ENCODE data around the gene HDAC6.

The HDAC6 gene

GRCh38 chrX:48769230-48769629 lies 32.6 kb upstream of the HDAC6 start:
- Histone ChIP-seq H4K8ac (ENCODE audit: low read depth, low read length) (no peak overlapping the region), H4K5ac (ENCODE audit: low read length) (no peak overlapping the region), H3K4ac (ENCODE audit: low read depth, low read length) (no peak overlapping the region), H3K9ac (ENCODE audit: low read length) (no peak overlapping the region), H3K4me3 (ENCODE audit: low read length) (no peak overlapping the region), H2AK5ac (ENCODE audit: low read length) (no peak overlapping the region), H3K4me1 (ENCODE audit: control insufficient read depth, low read depth, low read length) (no peaks in the 10 kb centered on the region), H3K23ac (ENCODE audit: low read length) (no peak overlapping the region), H3K79me2 (ENCODE audit: control insufficient read depth, insufficient read depth, low read length) (no peaks in the 10 kb centered on the region), H2BK5ac (ENCODE audit: low read length) (no peak overlapping the region), H3K79me1 (ENCODE audit: low read length) (no peaks in the 10 kb centered on the region), H3K27ac (ENCODE audit: low read depth, low read length) (no peak overlapping the region), H3K27me3 (ENCODE audit: insufficient read depth, low read length, poor library complexity) (no peaks in the 10 kb centered on the region), H2BK120ac (ENCODE audit: low read depth, low read length) (no peak overlapping the region), H3K56ac (ENCODE audit: low read length) (no peak overlapping the region), H2BK15ac (replicated peaks; ENCODE audit: low read depth) (no peak overlapping the region), H3K36me3 (ENCODE audit: control insufficient read depth, insufficient read depth, low read length) (no peaks in the 10 kb centered on the region), H3K4me2 (ENCODE audit: low read length) (no peak overlapping the region), H3K18ac (ENCODE audit: low read length) (no peak overlapping the region)
- no CpG with 5 or more reads among the region's 6 CpGs for WGBS (ENCODE audit: extremely low coverage, insufficient coverage, low lambda C conversion rate)
- DNase-seq: no peak

- no peak overlapping the region for H2BK5ac ChIP-seq (ENCODE audit: low read length)
- H3K79me2 ChIP-seq (ENCODE audit: control insufficient read depth, insufficient read depth, low read length): no peaks in the 10 kb centered on the region
- no peak overlapping the region for H4K5ac ChIP-seq (ENCODE audit: low read length)
- no peaks in the 10 kb centered on the region for H3K36me3 ChIP-seq (ENCODE audit: control insufficient read depth, insufficient read depth, low read length)
- H3K56ac ChIP-seq (ENCODE audit: low read length): no peak overlapping the region
- H2BK15ac ChIP-seq (replicated peaks; ENCODE audit: low read depth): no peak overlapping the region
- no peaks in the 10 kb centered on the region for H3K27me3 ChIP-seq (ENCODE audit: insufficient read depth, low read length, poor library complexity)
- no peak for DNase-seq
- no peak overlapping the region for H3K27ac ChIP-seq (ENCODE audit: low read depth, low read length)
- H3K4me3 ChIP-seq (ENCODE audit: low read length): no peak overlapping the region
- no peak overlapping the region for H2BK120ac ChIP-seq (ENCODE audit: low read depth, low read length)
- H3K4ac ChIP-seq (ENCODE audit: low read depth, low read length): no peak overlapping the region
- H3K23ac ChIP-seq (ENCODE audit: low read length): no peak overlapping the region
- H3K18ac ChIP-seq (ENCODE audit: low read length): no peak overlapping the region
- no peak overlapping the region for H3K9ac ChIP-seq (ENCODE audit: low read length)
- no peak overlapping the region for H2AK5ac ChIP-seq (ENCODE audit: low read length)
- no peak overlapping the region for H3K4me2 ChIP-seq (ENCODE audit: low read length)
- WGBS (ENCODE audit: extremely low coverage, insufficient coverage, low lambda C conversion rate): no CpG with 5 or more reads among the region's 6 CpGs
- H3K4me1 ChIP-seq (ENCODE audit: control insufficient read depth, low read depth, low read length): no peaks in the 10 kb centered on the region
- no peak overlapping the region for H4K8ac ChIP-seq (ENCODE audit: low read depth, low read length)
- no peaks in the 10 kb centered on the region for H3K79me1 ChIP-seq (ENCODE audit: low read length)
Observed at GRCh38 chrX:48770296-48770695, 31.6 kb upstream of the HDAC6 start.

- H3K18ac ChIP-seq (ENCODE audit: low read length): no peak overlapping the region
- no peak overlapping the region for H3K4me3 ChIP-seq (ENCODE audit: low read length)
- H4K8ac ChIP-seq (ENCODE audit: low read depth, low read length): no peak overlapping the region
- H3K4ac ChIP-seq (ENCODE audit: low read depth, low read length): no peak overlapping the region
- no CpG with 5 or more reads among the region's 6 CpGs for WGBS (ENCODE audit: extremely low coverage, insufficient coverage, low lambda C conversion rate)
- H3K79me2 ChIP-seq (ENCODE audit: control insufficient read depth, insufficient read depth, low read length): no peaks in the 10 kb centered on the region
- H3K9ac ChIP-seq (ENCODE audit: low read length): no peak overlapping the region
- no peak overlapping the region for H2BK15ac ChIP-seq (replicated peaks; ENCODE audit: low read depth)
- no peak for DNase-seq
- H2BK120ac ChIP-seq (ENCODE audit: low read depth, low read length): no peak overlapping the region
- no peaks in the 10 kb centered on the region for H3K79me1 ChIP-seq (ENCODE audit: low read length)
- H2BK5ac ChIP-seq (ENCODE audit: low read length): no peak overlapping the region
- no peak overlapping the region for H3K23ac ChIP-seq (ENCODE audit: low read length)
- no peak overlapping the region for H3K56ac ChIP-seq (ENCODE audit: low read length)
- H3K4me1 ChIP-seq (ENCODE audit: control insufficient read depth, low read depth, low read length): no peaks in the 10 kb centered on the region
- no peak overlapping the region for H4K5ac ChIP-seq (ENCODE audit: low read length)
- H3K4me2 ChIP-seq (ENCODE audit: low read length): no peak overlapping the region
- no peak overlapping the region for H2AK5ac ChIP-seq (ENCODE audit: low read length)
- H3K27me3 ChIP-seq (ENCODE audit: insufficient read depth, low read length, poor library complexity): no peaks in the 10 kb centered on the region
- H3K27ac ChIP-seq (ENCODE audit: low read depth, low read length): no peak overlapping the region
- H3K36me3 ChIP-seq (ENCODE audit: control insufficient read depth, insufficient read depth, low read length): no peaks in the 10 kb centered on the region
Observed at GRCh38 chrX:48772602-48773001, 29.3 kb upstream of the HDAC6 start.

- Histone ChIP-seq H3K79me1 (ENCODE audit: low read length) (no peaks in the 10 kb centered on the region), H3K23ac (ENCODE audit: low read length) (no peak overlapping the region), H2AK5ac (ENCODE audit: low read length) (no peak overlapping the region), H3K9ac (ENCODE audit: low read length) (no peak overlapping the region), H3K36me3 (ENCODE audit: control insufficient read depth, insufficient read depth, low read length) (no peaks in the 10 kb centered on the region), H3K4me2 (ENCODE audit: low read length) (no peak overlapping the region), H3K4me3 (ENCODE audit: low read length) (no peak overlapping the region), H3K4me1 (ENCODE audit: control insufficient read depth, low read depth, low read length) (no peaks in the 10 kb centered on the region), H2BK120ac (ENCODE audit: low read depth, low read length) (no peak overlapping the region), H4K8ac (ENCODE audit: low read depth, low read length) (no peak overlapping the region), H3K56ac (ENCODE audit: low read length) (no peak overlapping the region), H3K27ac (ENCODE audit: low read depth, low read length) (no peak overlapping the region), H2BK5ac (ENCODE audit: low read length) (no peak overlapping the region), H3K27me3 (ENCODE audit: insufficient read depth, low read length, poor library complexity) (no peaks in the 10 kb centered on the region), H3K79me2 (ENCODE audit: control insufficient read depth, insufficient read depth, low read length) (no peaks in the 10 kb centered on the region), H3K4ac (ENCODE audit: low read depth, low read length) (no peak overlapping the region), H2BK15ac (replicated peaks; ENCODE audit: low read depth) (no peak overlapping the region), H3K18ac (ENCODE audit: low read length) (no peak overlapping the region), H4K5ac (ENCODE audit: low read length) (no peak overlapping the region)
- no peak for DNase-seq
- no CpG with 5 or more reads among the region's 13 CpGs for WGBS (ENCODE audit: extremely low coverage, insufficient coverage, low lambda C conversion rate)
Observed at GRCh38 chrX:48776818-48777439, 24.9 kb upstream of the HDAC6 start.

- Histone ChIP-seq H4K5ac (ENCODE audit: low read length) (no peak overlapping the region), H3K36me3 (ENCODE audit: control insufficient read depth, insufficient read depth, low read length) (no peaks in the 10 kb centered on the region), H3K79me1 (ENCODE audit: low read length) (no peaks in the 10 kb centered on the region), H3K4me2 (ENCODE audit: low read length) (no peak overlapping the region), H4K8ac (ENCODE audit: low read depth, low read length) (no peak overlapping the region), H3K4me3 (ENCODE audit: low read length) (no peak overlapping the region), H3K4ac (ENCODE audit: low read depth, low read length) (no peak overlapping the region), H3K18ac (ENCODE audit: low read length) (no peak overlapping the region), H3K9ac (ENCODE audit: low read length) (no peak overlapping the region), H2AK5ac (ENCODE audit: low read length) (no peak overlapping the region), H2BK120ac (ENCODE audit: low read depth, low read length) (no peak overlapping the region), H3K79me2 (ENCODE audit: control insufficient read depth, insufficient read depth, low read length) (no peaks in the 10 kb centered on the region), H2BK5ac (ENCODE audit: low read length) (no peak overlapping the region), H3K23ac (ENCODE audit: low read length) (no peak overlapping the region), H3K56ac (ENCODE audit: low read length) (no peak overlapping the region), H3K27me3 (ENCODE audit: insufficient read depth, low read length, poor library complexity) (no peaks in the 10 kb centered on the region), H2BK15ac (replicated peaks; ENCODE audit: low read depth) (no peak overlapping the region), H3K4me1 (ENCODE audit: control insufficient read depth, low read depth, low read length) (no peaks in the 10 kb centered on the region), H3K27ac (ENCODE audit: low read depth, low read length) (no peak overlapping the region)
- DNase-seq: no peak
- no CpG with 5 or more reads among the region's 7 CpGs for WGBS (ENCODE audit: extremely low coverage, insufficient coverage, low lambda C conversion rate)
Observed at GRCh38 chrX:48779399-48779798, 22.5 kb upstream of the HDAC6 start.

- Histone ChIP-seq H3K4me1 (ENCODE audit: control insufficient read depth, low read depth, low read length) (no peaks in the 10 kb centered on the region), H3K27me3 (ENCODE audit: insufficient read depth, low read length, poor library complexity) (no peaks in the 10 kb centered on the region), H3K18ac (ENCODE audit: low read length) (no peak overlapping the region), H4K5ac (ENCODE audit: low read length) (no peak overlapping the region), H3K79me2 (ENCODE audit: control insufficient read depth, insufficient read depth, low read length) (no peaks in the 10 kb centered on the region), H3K27ac (ENCODE audit: low read depth, low read length) (no peak overlapping the region), H3K9ac (ENCODE audit: low read length) (no peak overlapping the region), H3K4ac (ENCODE audit: low read depth, low read length) (no peak overlapping the region), H3K4me2 (ENCODE audit: low read length) (no peak overlapping the region), H2BK120ac (ENCODE audit: low read depth, low read length) (no peak overlapping the region), H3K23ac (ENCODE audit: low read length) (no peak overlapping the region), H4K8ac (ENCODE audit: low read depth, low read length) (no peak overlapping the region), H3K79me1 (ENCODE audit: low read length) (no peaks in the 10 kb centered on the region), H3K36me3 (ENCODE audit: control insufficient read depth, insufficient read depth, low read length) (no peaks in the 10 kb centered on the region), H3K56ac (ENCODE audit: low read length) (no peak overlapping the region), H2AK5ac (ENCODE audit: low read length) (no peak overlapping the region), H2BK5ac (ENCODE audit: low read length) (no peak overlapping the region), H3K4me3 (ENCODE audit: low read length) (no peak overlapping the region), H2BK15ac (replicated peaks; ENCODE audit: low read depth) (no peak overlapping the region)
- DNase-seq: no peak
- no CpG with 5 or more reads among the region's 6 CpGs for WGBS (ENCODE audit: extremely low coverage, insufficient coverage, low lambda C conversion rate)
Observed at GRCh38 chrX:48781705-48782104, 20.2 kb upstream of the HDAC6 start.
